Measurements from ENCODE around the gene MAML3.

MAML3 gene

GRCh38 chr4:139825523-139826014, 328.4 kb downstream of the MAML3 start:
- Histone ChIP-seq H3K4me1 (ENCODE audit: control extremely low read depth in 1 of 4, control insufficient read depth in 4 of 4, insufficient read depth in 4 of 4, low read length in 3 of 4) (peaks cover 0 to 9% (median 0%) of the 10 kb centered on the region in 4 experiments), H3K36me3 (ENCODE audit: control insufficient read depth in 4 of 4, insufficient read depth in 4 of 4, low read length in 3 of 4) (peaks cover 0 to 11% (median 4%) of the 10 kb centered on the region in 4 experiments), H3K9me3 (ENCODE audit: control extremely low read depth in 1 of 5, control insufficient read depth in 4 of 5, insufficient read depth in 2 of 5, low read depth in 1 of 5, low read length in 4 of 5) (peaks cover 0 to 2% (median 0%) of the 10 kb centered on the region in 5 experiments), H3K27me3 (replicated peaks in 2 of 5; ENCODE audit: control insufficient read depth in 4 of 5, insufficient read depth in 5 of 5, low read length in 4 of 5) (no peaks in the 10 kb centered on the region), H3K27ac (ENCODE audit: insufficient read depth in 1 of 2, low read depth in 1 of 2, low read length in 2 of 2, poor library complexity in 1 of 2, severe bottlenecking in 2 of 2) (no peak overlapping the region), H3K4me3 (ENCODE audit: control insufficient read depth in 1 of 7, extremely low read depth in 1 of 7, insufficient read depth in 4 of 7, low read depth in 2 of 7, low read length in 6 of 7) (no peak overlapping the region)
- no peak for DNase-seq
- ChIA-PET POLR2A (no interaction called here), CTCF (no interaction called here)
- 98% methylated on average over 9 of the region's 13 CpGs for WGBS (ENCODE audit: insufficient coverage)

GRCh38 chr4:139824882-139825522, 329.0 kb downstream of the MAML3 start:
- 91% methylated on average over 6 of the region's 9 CpGs for whole genome bisulfite sequencing (ENCODE audit: insufficient coverage)
- no peak for DNase-seq
- POLR2A ChIA-PET: no interaction called here
- Histone ChIP-seq H3K4me1 (ENCODE audit: control extremely low read depth in 1 of 4, control insufficient read depth in 4 of 4, insufficient read depth in 4 of 4, low read length in 3 of 4) (peaks cover 0 to 9% (median 0%) of the 10 kb centered on the region in 4 experiments), H3K27ac (ENCODE audit: insufficient read depth in 1 of 2, low read depth in 1 of 2, low read length in 2 of 2, poor library complexity in 1 of 2, severe bottlenecking in 2 of 2) (no peak overlapping the region), H3K27me3 (replicated peaks in 2 of 5; ENCODE audit: control insufficient read depth in 4 of 5, insufficient read depth in 5 of 5, low read length in 4 of 5) (no peaks in the 10 kb centered on the region), H3K4me3 (ENCODE audit: control insufficient read depth in 1 of 7, extremely low read depth in 1 of 7, insufficient read depth in 4 of 7, low read depth in 2 of 7, low read length in 6 of 7) (no peak overlapping the region), H3K9me3 (ENCODE audit: control extremely low read depth in 1 of 5, control insufficient read depth in 4 of 5, insufficient read depth in 2 of 5, low read depth in 1 of 5, low read length in 4 of 5) (peaks cover 0 to 2% (median 0%) of the 10 kb centered on the region in 5 experiments), H3K36me3 (ENCODE audit: control insufficient read depth in 4 of 4, insufficient read depth in 4 of 4, low read length in 3 of 4) (peaks cover 0 to 11% (median 4%) of the 10 kb centered on the region in 4 experiments)
- CTCF ChIA-PET: no interaction called here

GRCh38 chr4:139823746-139824145, 330.2 kb downstream of the MAML3 start:
- ChIA-PET POLR2A (no interaction called here), CTCF (interaction anchor here (1.0 to 1.3 kb wide), 2 partner anchors 9 to 27 kb away, joined by 4 to 6 read pairs; no protein-coding TSS in a partner anchor)
- no peaks in the 10 kb centered on the region for H3K27me3 ChIP-seq (replicated peaks in 2 of 5; ENCODE audit: control insufficient read depth in 4 of 5, insufficient read depth in 5 of 5, low read length in 4 of 5)
- WGBS (ENCODE audit: insufficient coverage): no CpG with 5 or more reads among the region's 5 CpGs
- H3K27ac ChIP-seq (ENCODE audit: insufficient read depth in 1 of 2, low read depth in 1 of 2, low read length in 2 of 2, poor library complexity in 1 of 2, severe bottlenecking in 2 of 2): no peak overlapping the region
- peaks cover 0 to under 1% (median 0%) of the 10 kb centered on the region in 4 experiments for H3K4me1 ChIP-seq (ENCODE audit: control extremely low read depth in 1 of 4, control insufficient read depth in 4 of 4, insufficient read depth in 4 of 4, low read length in 3 of 4)
- DNase-seq: no peak
- H3K36me3 ChIP-seq (ENCODE audit: control insufficient read depth in 4 of 4, insufficient read depth in 4 of 4, low read length in 3 of 4): peaks cover 0 to 11% (median 4%) of the 10 kb centered on the region in 4 experiments
- H3K9me3 ChIP-seq (ENCODE audit: control extremely low read depth in 1 of 5, control insufficient read depth in 4 of 5, insufficient read depth in 2 of 5, low read depth in 1 of 5, low read length in 4 of 5): peaks cover 0 to 2% (median 0%) of the 10 kb centered on the region in 5 experiments
- no peak overlapping the region for H3K4me3 ChIP-seq (ENCODE audit: control insufficient read depth in 1 of 7, extremely low read depth in 1 of 7, insufficient read depth in 4 of 7, low read depth in 2 of 7, low read length in 6 of 7)

GRCh38 chr4:139823345-139823744, 330.6 kb downstream of the MAML3 start:
- 93% methylated on average over 4 of the region's 4 CpGs for WGBS (ENCODE audit: insufficient coverage)
- DNase-seq: no peak
- Histone ChIP-seq H3K9me3 (ENCODE audit: control extremely low read depth in 1 of 5, control insufficient read depth in 4 of 5, insufficient read depth in 2 of 5, low read depth in 1 of 5, low read length in 4 of 5) (peaks cover 0 to 2% (median 0%) of the 10 kb centered on the region in 5 experiments), H3K4me1 (ENCODE audit: control extremely low read depth in 1 of 4, control insufficient read depth in 4 of 4, insufficient read depth in 4 of 4, low read length in 3 of 4) (peaks cover 0 to under 1% (median 0%) of the 10 kb centered on the region in 4 experiments), H3K27ac (ENCODE audit: insufficient read depth in 1 of 2, low read depth in 1 of 2, low read length in 2 of 2, poor library complexity in 1 of 2, severe bottlenecking in 2 of 2) (no peak overlapping the region), H3K27me3 (replicated peaks in 2 of 5; ENCODE audit: control insufficient read depth in 4 of 5, insufficient read depth in 5 of 5, low read length in 4 of 5) (no peaks in the 10 kb centered on the region), H3K4me3 (ENCODE audit: control insufficient read depth in 1 of 7, extremely low read depth in 1 of 7, insufficient read depth in 4 of 7, low read depth in 2 of 7, low read length in 6 of 7) (no peak overlapping the region), H3K36me3 (ENCODE audit: control insufficient read depth in 4 of 4, insufficient read depth in 4 of 4, low read length in 3 of 4) (peaks cover 0 to 11% (median 4%) of the 10 kb centered on the region in 4 experiments)
- ChIA-PET POLR2A (no interaction called here), CTCF (interaction anchor here (1.0 to 1.3 kb wide), 3 partner anchors 8 to 30 kb away, joined by 3 to 6 read pairs (median 4); no protein-coding TSS in a partner anchor)

- ChIA-PET CTCF (interaction anchor here (1.1 to 1.3 kb wide), 2 partner anchors 7 to 29 kb away, joined by 3 to 4 read pairs; no protein-coding TSS in a partner anchor), POLR2A (no interaction called here)
- Histone ChIP-seq H3K4me1 (ENCODE audit: control extremely low read depth in 1 of 4, control insufficient read depth in 4 of 4, insufficient read depth in 4 of 4, low read length in 3 of 4) (peaks cover 0 to 4% (median 0%) of the 10 kb centered on the region in 4 experiments), H3K4me3 (ENCODE audit: control insufficient read depth in 1 of 7, extremely low read depth in 1 of 7, insufficient read depth in 4 of 7, low read depth in 2 of 7, low read length in 6 of 7) (no peak overlapping the region), H3K27ac (ENCODE audit: insufficient read depth in 1 of 2, low read depth in 1 of 2, low read length in 2 of 2, poor library complexity in 1 of 2, severe bottlenecking in 2 of 2) (no peak overlapping the region), H3K9me3 (ENCODE audit: control extremely low read depth in 1 of 5, control insufficient read depth in 4 of 5, insufficient read depth in 2 of 5, low read depth in 1 of 5, low read length in 4 of 5) (peaks cover 0 to 2% (median 0%) of the 10 kb centered on the region in 5 experiments), H3K36me3 (ENCODE audit: control insufficient read depth in 4 of 4, insufficient read depth in 4 of 4, low read length in 3 of 4) (peaks cover 0 to 11% (median 5%) of the 10 kb centered on the region in 4 experiments), H3K27me3 (replicated peaks in 2 of 5; ENCODE audit: control insufficient read depth in 4 of 5, insufficient read depth in 5 of 5, low read length in 4 of 5) (no peaks in the 10 kb centered on the region)
- WGBS (ENCODE audit: insufficient coverage): 91% methylated on average over 4 of the region's 4 CpGs
- no peak for DNase-seq
These were observed 331.6 kb downstream of the MAML3 start for GRCh38 chr4:139822391-139822790.

- POLR2A ChIA-PET: no interaction called here
- WGBS (ENCODE audit: insufficient coverage): 100% methylated on average over 2 of the region's 2 CpGs
- Histone ChIP-seq H3K27me3 (replicated peaks in 2 of 5; ENCODE audit: control insufficient read depth in 4 of 5, insufficient read depth in 5 of 5, low read length in 4 of 5) (no peaks in the 10 kb centered on the region), H3K27ac (ENCODE audit: insufficient read depth in 1 of 2, low read depth in 1 of 2, low read length in 2 of 2, poor library complexity in 1 of 2, severe bottlenecking in 2 of 2) (no peak overlapping the region), H3K9me3 (ENCODE audit: control extremely low read depth in 1 of 5, control insufficient read depth in 4 of 5, insufficient read depth in 2 of 5, low read depth in 1 of 5, low read length in 4 of 5) (peaks cover 0 to 2% (median 0%) of the 10 kb centered on the region in 5 experiments), H3K4me3 (ENCODE audit: control insufficient read depth in 1 of 7, extremely low read depth in 1 of 7, insufficient read depth in 4 of 7, low read depth in 2 of 7, low read length in 6 of 7) (no peak overlapping the region), H3K4me1 (ENCODE audit: control extremely low read depth in 1 of 4, control insufficient read depth in 4 of 4, insufficient read depth in 4 of 4, low read length in 3 of 4) (peaks cover 0 to 24% (median 17%) of the 10 kb centered on the region in 4 experiments), H3K36me3 (ENCODE audit: control insufficient read depth in 4 of 4, insufficient read depth in 4 of 4, low read length in 3 of 4) (peaks cover 0 to 11% (median 5%) of the 10 kb centered on the region in 4 experiments)
- CTCF ChIA-PET: interaction anchor here (1.1 to 1.5 kb wide), 2 partner anchors 11 kb away, joined by 3 to 8 read pairs; no protein-coding TSS in a partner anchor
- DNase-seq: no peak
These were observed 334.9 kb downstream of the MAML3 start for GRCh38 chr4:139819082-139819481.
